Endodermal cell (in vitro differentiated cells): ENCODE measurements around the gene LTF. TPM values are rescaled to one million over a fixed set of nuclear protein-coding genes. Genes with fewer than 3 reads are reported as not detected.

Experiments used
- DNase-seq: peaks from one replicate; pipeline ENCODE4 v3.0.0-alpha.2; 2017
- H3K27ac ChIP-seq: 2 replicates; pipeline ENCODE4 v1.5.1; 2013; ENCODE audit warnings: mild to moderate bottlenecking, low read depth, low read length, moderate library complexity
- H3K27me3 ChIP-seq: 2 replicates; pipeline ENCODE4 v1.6.1; 2013; ENCODE audit warnings: mild to moderate bottlenecking, low read length, moderate library complexity; ENCODE audit not compliant: insufficient read depth, control insufficient read depth, poor library complexity, severe bottlenecking
- H3K36me3 ChIP-seq: 2 replicates; pipeline ENCODE4 v1.7.0; 2013; ENCODE audit warnings: mild to moderate bottlenecking, low read length, moderate library complexity; ENCODE audit not compliant: control insufficient read depth, insufficient read depth
- H3K4me1 ChIP-seq: one replicate; pipeline ENCODE4 v1.7.0; 2013; ENCODE audit warnings: low read length; ENCODE audit not compliant: control insufficient read depth, insufficient read depth
- H3K4me3 ChIP-seq: 2 replicates; pipeline ENCODE4 v1.5.1; 2013; ENCODE audit warnings: mild to moderate bottlenecking, low read length, moderate library complexity
- H3K9ac ChIP-seq: 2 replicates; pipeline ENCODE4 v1.6.1; 2013; ENCODE audit warnings: mild to moderate bottlenecking, low read length, moderate library complexity; ENCODE audit not compliant: poor library complexity, severe bottlenecking; ENCODE audit errors: extremely low read depth
- H3K9me3 ChIP-seq: 2 replicates; pipeline ENCODE4 v1.6.1; 2013; ENCODE audit warnings: mild to moderate bottlenecking, low read length, moderate library complexity; ENCODE audit not compliant: control insufficient read depth
- H3K27ac Mint-ChIP-seq: 2 replicates; pipeline ENCODE4 v1.8.0; 2020; ENCODE audit warnings: mixed read lengths
- H3K27me3 Mint-ChIP-seq: 2 replicates; pipeline ENCODE4 v1.8.0; 2021; ENCODE audit warnings: mild to moderate bottlenecking, mixed read lengths; ENCODE audit not compliant: insufficient read depth
- H3K36me3 Mint-ChIP-seq: 2 replicates; pipeline ENCODE4 v1.8.0; 2020; ENCODE audit warnings: low read depth, mixed read lengths
- H3K4me1 Mint-ChIP-seq: 2 replicates; pipeline ENCODE4 v1.8.0; 2020; ENCODE audit warnings: mixed read lengths
- H3K4me3 Mint-ChIP-seq: 2 replicates; pipeline ENCODE4 v1.8.0; 2020; ENCODE audit warnings: mild to moderate bottlenecking, moderate library complexity, mixed read lengths
- H3K9me3 Mint-ChIP-seq: 2 replicates; pipeline ENCODE4 v1.8.0; 2020; ENCODE audit warnings: mild to moderate bottlenecking, mixed read lengths
- CTCF ChIP-seq: fragments of 200-600 bp; sonication (generic); conservative IDR thresholded peaks from 2 replicates; pipeline ENCODE4 v1.5.0; 2021; ENCODE audit warnings: antibody characterized with exemption, mild to moderate bottlenecking
- whole genome bisulfite sequencing, 2 experiments: methylation state at CpG; one replicate each; pipeline versions ENCODE4 v1.1.5 to v1.1.7; 2013; ENCODE audit warnings: missing lambda C conversion rate in 2 of 2, mixed read lengths in 1 of 2; ENCODE audit not compliant: insufficient coverage in 1 of 2, insufficient read length in 1 of 2; 5-methylcytosine and 5-hydroxymethylcytosine counted together
- total RNA-seq, 2 donors: library from RNA; stranded (reverse); fragmentation: NEBNext Ultra II Directional in 1 of 2; extraction: Animal tissue kit (Norgen Biotek cat#: 25700) in 1 of 2; gene quantifications; 2 replicates in 1 of 2; 3 replicates in 1 of 2; pipeline ENCODE4 v1.2.1, GENCODE V29; 2021

Gene LTF
- total RNA-seq, 2 donors from 2014 or later: 0.24 to 0.31 TPM

- Histone ChIP-seq H3K4me1 (no peaks in the 10 kb centered on the region), H3K4me3 (no peak overlapping the region), H3K27ac (no peak overlapping the region), H3K9me3 (peaks cover 4% of the 10 kb centered on the region), H3K36me3 (no peaks in the 10 kb centered on the region), H3K9ac (no peak overlapping the region), H3K27me3 (no peaks in the 10 kb centered on the region)
- Mint-ChIP-seq H3K9me3 (peaks cover 5% of the 10 kb centered on the region), H3K36me3 (no peaks in the 10 kb centered on the region), H3K27ac (no peak overlapping the region), H3K27me3 (no peaks in the 10 kb centered on the region), H3K4me3 (no peak overlapping the region), H3K4me1 (no peaks in the 10 kb centered on the region)
- WGBS, 2 experiments: 96% methylated on average over 2 of the region's 2 CpGs; no CpG with 5 or more reads in 1 of the 2 experiments
- no peak for DNase-seq
- no peak for TF ChIP-seq CTCF
Observed at GRCh38 chr3:46401579-46401978, 63.1 kb downstream of the LTF start.

GRCh38 chr3:46400846-46401245 lies 63.9 kb downstream of the LTF start:
- H3K4me1 ChIP-seq: no peaks in the 10 kb centered on the region
- Mint-ChIP-seq H3K4me3 (no peak overlapping the region), H3K27me3 (no peaks in the 10 kb centered on the region), H3K27ac (no peak overlapping the region), H3K9me3 (peaks cover 5% of the 10 kb centered on the region), H3K36me3 (no peaks in the 10 kb centered on the region), H3K4me1 (no peaks in the 10 kb centered on the region)
- TF ChIP-seq CTCF: no peak
- no peak for DNase-seq
- peaks cover 4% of the 10 kb centered on the region for H3K9me3 ChIP-seq
- H3K36me3 ChIP-seq: no peaks in the 10 kb centered on the region
- no peak overlapping the region for H3K4me3 ChIP-seq
- no peaks in the 10 kb centered on the region for H3K27me3 ChIP-seq
- no peak overlapping the region for H3K27ac ChIP-seq
- no peak overlapping the region for H3K9ac ChIP-seq
- WGBS, 2 experiments: 88 to 92% methylated on average over 5 of the region's 5 CpGs

GRCh38 chr3:46400000-46400734 lies 64.5 kb downstream of the LTF start:
- Histone ChIP-seq H3K36me3 (no peaks in the 10 kb centered on the region), H3K27ac (no peak overlapping the region), H3K4me3 (no peak overlapping the region), H3K9me3 (peaks cover 4% of the 10 kb centered on the region), H3K4me1 (no peaks in the 10 kb centered on the region), H3K9ac (no peak overlapping the region), H3K27me3 (no peaks in the 10 kb centered on the region)
- no peak overlapping the region for H3K4me3 Mint-ChIP-seq
- H3K9me3 Mint-ChIP-seq: peaks cover 5% of the 10 kb centered on the region
- peaks cover 1% of the 10 kb centered on the region for H3K4me1 Mint-ChIP-seq
- no peak for DNase-seq
- no peak overlapping the region for H3K27ac Mint-ChIP-seq
- WGBS, 2 experiments: 79 to 90% methylated on average over 7 to 8 of the region's 8 CpGs
- no peaks in the 10 kb centered on the region for H3K36me3 Mint-ChIP-seq
- peaks cover 2% of the 10 kb centered on the region for H3K27me3 Mint-ChIP-seq
- TF ChIP-seq CTCF: no peak
